A549 (cell line): ENCODE results near the gene ABCD2. TPM values are rescaled to one million over a fixed set of nuclear protein-coding genes. Genes with fewer than 3 reads are reported as not detected.

Source experiments
- ATAC-seq, 2 experiments: fragments of 200-7000 bp in 1 of 2; fragments of >200 bp in 1 of 2; cut with Nextera tagmentation in 1 of 2; cut with Tn5 transposase in 1 of 2; 3 replicates each; pipeline versions ENCODE4 v1.8.0 to v1.9.1; 2018 to 2020; ENCODE audit warnings: mild to moderate bottlenecking in 1 of 2, moderate library complexity in 1 of 2
- CTCF ChIA-PET: fragments of 300-600 bp; sonication (Branson Sonifier 250); formaldehyde crosslinking; extraction: SDS; loops from one replicate; lab custom pipeline; 2021; ENCODE audit warnings: antibody characterized with exemption, inconsistent platforms; lab: Yijun Ruan, JAX
- POLR2A ChIA-PET: fragments of 350-600 bp; formaldehyde crosslinking; extraction: SDS; loops from one replicate; lab custom pipeline; 2021; ENCODE audit warnings: antibody characterized with exemption, inconsistent platforms; lab: Yijun Ruan, JAX
- DNase-seq, 2 experiments: peaks; one replicate each; pipeline versions ENCODE4 v3.0.0 to v3.0.0-alpha.2; 2011 to 2016; ENCODE audit warnings: low read depth in 1 of 2, low spot score in 1 of 2
- FAIRE-seq: peaks from 2 replicates; lab custom pipeline; 2011; peaks lifted over from hg19 to GRCh38; lab: Jason Lieb, UNC
- H3K27ac ChIP-seq, 2 experiments: fragments of >200 bp; sonication (Bioruptor Twin); formaldehyde crosslinking; 3 replicates each; pipeline ENCODE4 v1.5.1; 2016 to 2017
- H3K4me1 ChIP-seq: fragments of >200 bp; sonication (Bioruptor Twin); formaldehyde crosslinking; 3 replicates; pipeline ENCODE4 v1.6.1; 2016
- H3K4me2 ChIP-seq: fragments of >200 bp; sonication (Bioruptor Twin); formaldehyde crosslinking; 3 replicates; pipeline ENCODE4 v1.6.1; 2016
- H3K4me3 ChIP-seq: fragments of >200 bp; sonication (Bioruptor Twin); formaldehyde crosslinking; 3 replicates; pipeline ENCODE4 v1.5.1; 2016
- H3K9me3 ChIP-seq: fragments of >200 bp; sonication (Bioruptor Twin); formaldehyde crosslinking; 3 replicates; pipeline ENCODE4 v1.6.1; 2016
- ATOH8 ChIP-seq: fragments of 250-450 bp; sonication (Bioruptor Pico); IDR thresholded peaks from 2 replicates; pipeline ENCODE4 v1.5.0; 2020; ENCODE audit warnings: low read depth, mild to moderate bottlenecking, moderate library complexity
- CBX2 ChIP-seq: fragments of 200-600 bp; sonication (generic); IDR thresholded peaks from 2 replicates; pipeline ENCODE4 v1.6.1; 2016; ENCODE audit warnings: low read depth, mild to moderate bottlenecking, borderline replicate concordance
- CHD2 ChIP-seq: fragments of 150-350 bp; IDR thresholded peaks from 2 replicates; pipeline ENCODE4 v1.6.1; 2014; ENCODE audit warnings: low read length; ENCODE audit not compliant: partially characterized antibody
- CTCF ChIP-seq: fragments of >200 bp; sonication (Bioruptor Twin); formaldehyde crosslinking; IDR thresholded peaks from 3 replicates; pipeline ENCODE4 v1.5.1; 2016
- EHF ChIP-seq: fragments of 250-450 bp; sonication (Bioruptor Pico); IDR thresholded peaks from 2 replicates; pipeline ENCODE4 v1.5.0; 2020; ENCODE audit warnings: mild to moderate bottlenecking
- ESRRA ChIP-seq: fragments of 150-350 bp; IDR thresholded peaks from 2 replicates; pipeline ENCODE4 v1.6.1; 2014; ENCODE audit warnings: mild to moderate bottlenecking, low read length, borderline replicate concordance
- FOSB ChIP-seq: fragments of 250-450 bp; sonication (Bioruptor Pico); IDR thresholded peaks from 2 replicates; pipeline ENCODE4 v1.5.0; 2020; ENCODE audit warnings: mild to moderate bottlenecking, moderate library complexity
- FOXS1 ChIP-seq: fragments of 250-450 bp; sonication (Bioruptor Pico); IDR thresholded peaks from 2 replicates; pipeline ENCODE4 v1.5.0; 2020; ENCODE audit warnings: mild to moderate bottlenecking, moderate library complexity
- HES2 ChIP-seq: fragments of >200 bp; sonication (Bioruptor Twin); formaldehyde crosslinking; IDR thresholded peaks from 2 replicates; pipeline ENCODE4 v1.6.1; 2016
- HOXA7 ChIP-seq: fragments of 250-450 bp; sonication (Bioruptor Pico); IDR thresholded peaks from 2 replicates; pipeline ENCODE4 v1.5.0; 2020; ENCODE audit warnings: mild to moderate bottlenecking, moderate library complexity
- JUN ChIP-seq, 2 experiments: fragments of >200 bp; sonication (Bioruptor Twin); formaldehyde crosslinking; IDR thresholded peaks; 2 replicates in 1 of 2; 3 replicates in 1 of 2; pipeline ENCODE4 v1.6.1; 2016 to 2017
- JUNB ChIP-seq: fragments of >200 bp; sonication (Bioruptor Twin); formaldehyde crosslinking; IDR thresholded peaks from 2 replicates; pipeline ENCODE4 v1.6.1; 2016
- KDM1A ChIP-seq: fragments of 200-600 bp; sonication (generic); IDR thresholded peaks from 2 replicates; pipeline ENCODE4 v1.6.1; 2016; ENCODE audit warnings: low read depth, mild to moderate bottlenecking
- KDM5A ChIP-seq: fragments of 200-600 bp; sonication (generic); IDR thresholded peaks from 2 replicates; pipeline ENCODE4 v1.6.1; 2016; ENCODE audit warnings: antibody characterized with exemption, mild to moderate bottlenecking
- NR3C1 ChIP-seq: fragments of >200 bp; sonication (Bioruptor Twin); formaldehyde crosslinking; IDR thresholded peaks from 3 replicates; pipeline ENCODE4 v1.6.1; 2017
- PBX3 ChIP-seq: IDR thresholded peaks from 2 replicates; pipeline ENCODE4 v1.6.1; 2012
- POLR2A ChIP-seq: IDR thresholded peaks from 2 replicates; pipeline ENCODE4 v1.6.1; 2012; ENCODE audit warnings: mild to moderate bottlenecking, low read length
- POLR2AphosphoS2 ChIP-seq: conservative IDR thresholded peaks from 2 replicates; pipeline ENCODE4 v1.6.1; 2012; ENCODE audit warnings: low read length, improper control_type of control experiment, inconsistent platforms
- RAD21 ChIP-seq, 2 experiments: fragments of >200 bp in 1 of 2; sonication (Bioruptor Twin) in 1 of 2; formaldehyde crosslinking in 1 of 2; IDR thresholded peaks in 1 of 2; conservative IDR thresholded peaks in 1 of 2; 2 replicates in 1 of 2; 3 replicates in 1 of 2; pipeline ENCODE4 v1.6.1; 2012 to 2018; ENCODE audit warnings: inconsistent platforms in 1 of 2
- RNF2 ChIP-seq: fragments of 200-600 bp; sonication (generic); IDR thresholded peaks from 2 replicates; pipeline ENCODE4 v1.6.1; 2016; ENCODE audit warnings: low read depth, mild to moderate bottlenecking, antibody characterized with exemption, moderate library complexity, borderline replicate concordance
- SREBF2 ChIP-seq: fragments of 450-650 bp; IDR thresholded peaks from 2 replicates; pipeline ENCODE4 v1.6.1; 2014; ENCODE audit warnings: mild to moderate bottlenecking, moderate library complexity
- USF2 ChIP-seq: fragments of 450-650 bp; IDR thresholded peaks from 2 replicates; pipeline ENCODE4 v1.6.1; 2014; ENCODE audit warnings: antibody characterized with exemption
- ZC3H11A ChIP-seq: fragments of 450-650 bp; IDR thresholded peaks from 2 replicates; pipeline ENCODE4 v1.6.1; 2014; ENCODE audit warnings: antibody characterized with exemption, mild to moderate bottlenecking
- ZNF302 ChIP-seq: fragments of 250-450 bp; sonication (Bioruptor Pico); IDR thresholded peaks from 2 replicates; pipeline ENCODE4 v1.9.0; 2021; ENCODE audit warnings: inconsistent platforms, mild to moderate bottlenecking, moderate library complexity
- WGBS: methylation state at CpG from one replicate; pipeline ENCODE4 v1.1.6; 2017; ENCODE audit errors: missing lambda C conversion rate; 5-methylcytosine and 5-hydroxymethylcytosine counted together
- polyA plus RNA-seq, 4 experiments: library from polyadenylated mRNA; depleted of rRNA in 3 of 4; stranded (reverse); fragments of >200 nt; fragmentation: RNase III in 1 of 4; extraction: RNeasy Plus Mini Kit Qiagen cat#74134 plus additional on column Dnase treatment in 1 of 4; gene quantifications; 2 replicates in 3 of 4; 3 replicates in 1 of 4; pipeline ENCODE4 v1.2.3, GENCODE V29; 2011 to 2017
- TF ChIP-seq, protein P1 (sequence below): fragments of 150-350 bp; IDR thresholded peaks from 2 replicates; pipeline ENCODE4 v1.6.1; 2014; ENCODE audit warnings: low read depth, mild to moderate bottlenecking, low read length

ABCD2 gene
- polyA plus RNA-seq, 2 of the 4 experiments (the other 2 are of a cell fraction), result 0.01 TPM; not detected in 1

DNA sequence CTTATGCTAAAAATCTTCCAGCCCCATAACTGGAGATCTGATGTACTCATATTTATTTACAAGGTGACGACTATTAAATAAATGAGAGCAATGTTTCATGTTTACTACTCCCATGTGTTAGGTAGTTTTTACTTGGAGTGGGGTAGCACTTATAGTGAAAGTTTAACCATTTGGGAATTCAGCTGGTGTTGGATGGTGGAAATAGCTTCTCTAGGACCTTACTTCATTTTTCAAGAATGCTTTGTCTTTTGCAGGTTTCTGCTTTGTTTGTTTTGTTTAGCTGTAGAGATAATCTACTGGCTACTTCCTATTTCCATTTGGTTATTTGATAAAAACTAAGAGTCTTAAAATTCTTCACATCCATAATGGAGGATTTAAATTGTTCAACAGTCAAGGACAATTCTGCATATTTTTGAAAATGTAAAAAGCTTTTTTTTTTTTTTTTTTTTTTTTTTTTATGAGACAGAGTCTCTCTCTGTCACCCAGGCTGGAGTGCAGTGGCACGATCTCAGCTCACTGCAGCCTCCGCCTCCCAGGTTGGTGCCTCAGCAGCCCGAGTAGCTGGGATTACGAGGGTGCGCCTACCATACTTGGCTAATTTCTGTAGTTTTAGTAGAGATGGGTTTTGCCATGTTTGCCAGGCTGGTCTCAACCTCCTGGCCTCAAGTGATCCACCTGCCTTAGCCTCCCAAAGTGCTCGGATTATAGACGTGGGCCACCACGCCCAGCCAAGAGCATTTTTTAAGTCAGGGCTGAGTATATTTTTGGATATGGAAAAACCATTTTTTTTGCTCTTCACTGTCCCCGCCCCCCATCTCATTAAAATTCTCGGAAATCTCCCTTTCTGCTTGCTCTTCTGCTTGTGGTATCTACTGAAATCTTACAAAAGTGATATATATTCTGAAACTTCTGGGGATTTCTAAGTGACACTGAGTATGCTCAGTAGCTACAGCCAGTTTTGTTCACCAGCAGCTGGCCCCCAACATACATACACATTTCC, 1.4 kb upstream of the ABCD2 start:
- 73% methylated on average over 11 of the region's 11 CpGs for WGBS
- ChIA-PET POLR2A (interaction anchor here (0.7 kb wide), 1 partner anchor 444 kb away, joined by 3 read pairs; no protein-coding TSS in a partner anchor), CTCF (interaction anchor here (1.2 to 2.3 kb wide), 2 partner anchors 302 to 303 kb away, joined by 3 to 7 read pairs; no protein-coding TSS in a partner anchor)
- Histone ChIP-seq H3K9me3 (no peaks in the 10 kb centered on the region), H3K4me3 (peak overlapping the region; percentile 55), H3K27ac (no peak overlapping the region; a peak in 1 of 6 replicates), H3K4me1 (no peaks in the 10 kb centered on the region), H3K4me2 (peak overlapping the region; percentile 89)
- no peak for DNase-seq
- TF ChIP-seq KDM1A, result no peak
- no peak for TF ChIP-seq RAD21 (conservative IDR thresholded peaks at IDR 0.05 in 1 of 2, IDR thresholded peaks at IDR 0.05 in 1 of 2)
- TF ChIP-seq HOXA7 (CRISPR knock-in tag), result no peak
- TF ChIP-seq CHD2, result no peak
- no peak for TF ChIP-seq NR3C1
- TF ChIP-seq PBX3, result no peak
- no peak for TF ChIP-seq JUN (IDR thresholded peaks at IDR 0.05)
- TF ChIP-seq CBX2, result no peak
- TF ChIP-seq SREBF2, result no peak
- TF ChIP-seq KDM5A, result no peak
- TF ChIP-seq FOXS1, result no peak
- TF ChIP-seq RNF2, result no peak
- no peak for TF ChIP-seq POLR2AphosphoS2
- ATAC-seq, result no peak
- no peak for FAIRE-seq

GRCh38 chr12:39619316-39619659, 315 bp downstream of the ABCD2 start:
- H3K27ac ChIP-seq, result no peak overlapping the region
- POLR2A ChIA-PET, result interaction anchor here (1.2 kb wide), 1 partner anchor 177 kb away, joined by 5 read pairs; the partner anchor contains the start of gene KIF21A

More at GRCh38 chr12:39619316-39619659, 315 bp downstream of the ABCD2 start:
- Histone ChIP-seq H3K9me3 (no peaks in the 10 kb centered on the region), H3K4me2 (peak overlapping the region; percentile 89), H3K4me3 (peak overlapping the region; percentile 55)
- CTCF ChIA-PET, result interaction anchor here (1.0 to 2.3 kb wide), 4 partner anchors 36 to 300 kb away, joined by 3 to 7 read pairs (median 4); no protein-coding TSS in a partner anchor
- TF ChIP-seq, protein P1, sequence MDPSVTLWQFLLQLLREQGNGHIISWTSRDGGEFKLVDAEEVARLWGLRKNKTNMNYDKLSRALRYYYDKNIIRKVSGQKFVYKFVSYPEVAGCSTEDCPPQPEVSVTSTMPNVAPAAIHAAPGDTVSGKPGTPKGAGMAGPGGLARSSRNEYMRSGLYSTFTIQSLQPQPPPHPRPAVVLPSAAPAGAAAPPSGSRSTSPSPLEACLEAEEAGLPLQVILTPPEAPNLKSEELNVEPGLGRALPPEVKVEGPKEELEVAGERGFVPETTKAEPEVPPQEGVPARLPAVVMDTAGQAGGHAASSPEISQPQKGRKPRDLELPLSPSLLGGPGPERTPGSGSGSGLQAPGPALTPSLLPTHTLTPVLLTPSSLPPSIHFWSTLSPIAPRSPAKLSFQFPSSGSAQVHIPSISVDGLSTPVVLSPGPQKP, result no peak
- TF ChIP-seq ZC3H11A (no peak), POLR2A (no peak), FOSB (CRISPR knock-in tag) (no peak), CTCF (no peak), CBX2 (no peak), EHF (CRISPR knock-in tag) (no peak), ATOH8 (CRISPR knock-in tag) (no peak), USF2 (no peak), JUNB (no peak), ESRRA (no peak), CHD2 (no peak), RAD21 (conservative IDR thresholded peaks at IDR 0.05 in 1 of 2, IDR thresholded peaks at IDR 0.05 in 1 of 2) (no peak), ZNF302 (CRISPR knock-in tag) (no peak), PBX3 (no peak), HES2 (no peak), KDM5A (no peak), JUN (IDR thresholded peaks at IDR 0.05) (no peak)
- TF ChIP-seq, all 56 proteins: peak for 0
- no peak for DNase-seq
- no peaks in the 10 kb centered on the region for H3K4me1 ChIP-seq
- FAIRE-seq, result no peak
- WGBS, result 23% methylated on average over 10 of the region's 10 CpGs
- peak; percentile 36 to 51; a peak in 3 of 6 replicates for ATAC-seq
